ENCODE data around the gene RNASE11.

GRCh38 chr14:20550926-20551325, 36.9 kb downstream of the RNASE11 start:
- TF ChIP-seq CTCF (IDR thresholded peaks at IDR 0.05; ENCODE audit: borderline replicate concordance, extremely low read depth, low read length, poor library complexity, severe bottlenecking) (no peak), EZH2 (IDR thresholded peaks at IDR 0.05; ENCODE audit: borderline replicate concordance, low read depth, low read length, severe bottlenecking) (no peak)
